ENCODE measurements around the gene NFIX.
A peak's percentile ranks its signal among the peaks of the same experiment; 100 is the strongest.

Gene NFIX

GRCh38 chr19:13037161-13037560 lies 41.9 kb downstream of the NFIX start:
- no peak for DNase-seq (ENCODE audit: low read depth)

GRCh38 chr19:13037731-13038130 lies 42.5 kb downstream of the NFIX start:
- no peak for DNase-seq (ENCODE audit: low read depth)

- DNase-seq (ENCODE audit: low read depth) = no peak
Observed at GRCh38 chr19:13038306-13039210, 43.3 kb downstream of the NFIX start.

- no peak for DNase-seq (ENCODE audit: low read depth)
Observed at GRCh38 chr19:13039211-13039789, 44.0 kb downstream of the NFIX start.

- no peak for DNase-seq (ENCODE audit: low read depth)
Observed at GRCh38 chr19:13040232-13040947, 45.1 kb downstream of the NFIX start.

GRCh38 chr19:13040948-13041292 lies 45.6 kb downstream of the NFIX start:
- no peak for DNase-seq (ENCODE audit: low read depth)

GRCh38 chr19:13042443-13043130 lies 47.3 kb downstream of the NFIX start:
- no peak for DNase-seq (ENCODE audit: low read depth)

- DNase-seq (ENCODE audit: low read depth) = no peak
Observed at GRCh38 chr19:13043285-13043684, 48.0 kb downstream of the NFIX start.

GRCh38 chr19:13044231-13044836 lies 49.1 kb downstream of the NFIX start:
- peak; percentile 24 for DNase-seq (ENCODE audit: low read depth)

- no peak for DNase-seq (ENCODE audit: low read depth)
Observed at GRCh38 chr19:13045812-13046211, 50.5 kb downstream of the NFIX start.

GRCh38 chr19:13047374-13047773 lies 52.1 kb downstream of the NFIX start:
- no peak for DNase-seq (ENCODE audit: low read depth)

- no peak for DNase-seq (ENCODE audit: low read depth)
Observed at GRCh38 chr19:13050274-13050673, 55.0 kb downstream of the NFIX start.

GRCh38 chr19:13051557-13052165 lies 56.4 kb downstream of the NFIX start:
- no peak for DNase-seq (ENCODE audit: low read depth)

- no peak for DNase-seq (ENCODE audit: low read depth)
Observed at GRCh38 chr19:13052447-13053175, 57.3 kb downstream of the NFIX start.

GRCh38 chr19:13053238-13053637 lies 58.0 kb downstream of the NFIX start:
- no peak for DNase-seq (ENCODE audit: low read depth)

GRCh38 chr19:13053761-13054625 lies 58.7 kb downstream of the NFIX start:
- no peak for DNase-seq (ENCODE audit: low read depth)

GRCh38 chr19:13054626-13055212 lies 59.4 kb downstream of the NFIX start:
- no peak for DNase-seq (ENCODE audit: low read depth)

- DNase-seq (ENCODE audit: low read depth) = no peak
Observed at GRCh38 chr19:13055213-13056051, 60.2 kb downstream of the NFIX start.

Data from stimulated activated CD8-positive, alpha-beta memory T cell treated with anti-CD3 and anti-CD28 coated beads, Interleukin-12 subunit alpha, Interleukin-12 subunit beta, amount 100 ng/mL, for 1 hour (primary cell).